GM19467 (cell line): Measurements from ENCODE around the gene UCP3.

ENCODE experiments used
- ATAC-seq: cut with Tn5 transposase; IDR thresholded peaks from one replicate; pipeline ENCODE4 v1.9.1; 2021; ENCODE audit warnings: mild to moderate bottlenecking, moderate library complexity; ENCODE audit not compliant: unreplicated experiment

The UCP3 gene

GRCh38 chr11:74008373-74009229 is at the start of gene UCP3:
Gene UCP3 (minus strand): TSS chr11:74009085. CDS start chr11:74007042, 2,043 bp downstream.
- no peak for ATAC-seq

- ATAC-seq = no peak
Observed at GRCh38 chr11:74057249-74058151, 48.6 kb upstream of the UCP3 start.

- no peak for ATAC-seq
Observed at GRCh38 chr11:74055938-74056337, 47.1 kb upstream of the UCP3 start.

GRCh38 chr11:74050465-74050864 is 41.6 kb upstream of the UCP3 start:
- ATAC-seq = no peak

GRCh38 chr11:74048993-74049392 is 40.1 kb upstream of the UCP3 start:
- no peak for ATAC-seq

- ATAC-seq = no peak
Observed at GRCh38 chr11:74044538-74044937, 35.7 kb upstream of the UCP3 start.

- ATAC-seq = no peak
Observed at GRCh38 chr11:74043450-74043849, 34.6 kb upstream of the UCP3 start.

- no peak for ATAC-seq
Observed at GRCh38 chr11:74037309-74037708, 28.4 kb upstream of the UCP3 start.

GRCh38 chr11:74035264-74035663 is 26.4 kb upstream of the UCP3 start:
- no peak for ATAC-seq

GRCh38 chr11:74033046-74033445 is 24.2 kb upstream of the UCP3 start:
- no peak for ATAC-seq

GRCh38 chr11:74030723-74031676 is 22.1 kb upstream of the UCP3 start:
- no peak for ATAC-seq

- ATAC-seq = no peak
Observed at GRCh38 chr11:74025467-74026166, 16.7 kb upstream of the UCP3 start.

- no peak for ATAC-seq
Observed at GRCh38 chr11:74024261-74025029, 15.6 kb upstream of the UCP3 start.

GRCh38 chr11:74023276-74023675 is 14.4 kb upstream of the UCP3 start:
- no peak for ATAC-seq

GRCh38 chr11:74022546-74022945 is 13.7 kb upstream of the UCP3 start:
- no peak for ATAC-seq

- no peak for ATAC-seq
Observed at GRCh38 chr11:74021998-74022397, 13.1 kb upstream of the UCP3 start.

GRCh38 chr11:74020539-74020938 is 11.7 kb upstream of the UCP3 start:
- ATAC-seq = no peak

GRCh38 chr11:74019860-74020259 is 11.0 kb upstream of the UCP3 start:
- no peak for ATAC-seq

- ATAC-seq = no peak
Observed at GRCh38 chr11:74019104-74019738, 10.3 kb upstream of the UCP3 start.
